HepG2 (cell line): ENCODE measurements around the gene EIF4EBP3. TPM values are rescaled to one million over a fixed set of nuclear protein-coding genes. Genes with fewer than 3 reads are reported as not detected.

Source experiments
- DR1 ChIP-seq: sonication (generic); formaldehyde crosslinking; IDR thresholded peaks from 2 replicates; pipeline ENCODE4 v1.8.0; 2021; ENCODE audit warnings: mild to moderate bottlenecking, missing genetic modification reagents, inconsistent platforms
- ELF4 ChIP-seq: sonication (generic); formaldehyde crosslinking; IDR thresholded peaks from 2 replicates; pipeline ENCODE4 v1.5.0; 2020; ENCODE audit warnings: missing genetic modification reagents, mild to moderate bottlenecking, moderate library complexity, borderline replicate concordance
- EP300 ChIP-seq, 3 experiments: sonication (generic) in 1 of 3; formaldehyde crosslinking in 1 of 3; IDR thresholded peaks; 2 replicates each; pipeline versions ENCODE4 v1.5.1 to v1.6.1; 2011 to 2020; ENCODE audit warnings: low read depth in 2 of 3, low read length in 2 of 3, borderline replicate concordance in 1 of 3, improper control_type of control experiment in 1 of 3, mild to moderate bottlenecking in 1 of 3, missing genetic modification reagents in 1 of 3, moderate library complexity in 1 of 3
- FOXK2 ChIP-seq: fragments of 450-650 bp; IDR thresholded peaks from 2 replicates; pipeline ENCODE4 v1.6.1; 2016
- FOXP4 ChIP-seq: sonication (generic); formaldehyde crosslinking; IDR thresholded peaks from 2 replicates; pipeline ENCODE4 v1.4.0; 2020; ENCODE audit warnings: missing genetic modification reagents
- FUBP1 ChIP-seq: sonication (generic); formaldehyde crosslinking; IDR thresholded peaks from 2 replicates; pipeline ENCODE4 v1.5.1; 2020; ENCODE audit warnings: missing genetic modification reagents, mild to moderate bottlenecking, borderline replicate concordance
- HES4 ChIP-seq: sonication (generic); formaldehyde crosslinking; IDR thresholded peaks from 2 replicates; pipeline ENCODE4 v1.9.0; 2021; ENCODE audit warnings: mild to moderate bottlenecking, missing genetic modification reagents, borderline replicate concordance
- HMGXB4 ChIP-seq, 2 experiments: sonication (generic) in 1 of 2; formaldehyde crosslinking in 1 of 2; IDR thresholded peaks; 2 replicates each; pipeline versions ENCODE4 v1.4.0 to v1.6.1; 2018 to 2020; ENCODE audit warnings: missing genetic modification reagents in 2 of 2, borderline replicate concordance in 1 of 2, low read depth in 1 of 2, mild to moderate bottlenecking in 1 of 2, missing biosample characterization in 1 of 2
- ISX ChIP-seq: sonication (generic); formaldehyde crosslinking; conservative IDR thresholded peaks from 2 replicates; pipeline ENCODE4 v1.5.0; 2020; ENCODE audit warnings: missing genetic modification reagents
- KLF11 ChIP-seq: IDR thresholded peaks from 2 replicates; pipeline ENCODE4 v1.6.1; 2016; ENCODE audit warnings: missing compliant biosample characterization
- NFKB2 ChIP-seq: sonication (generic); formaldehyde crosslinking; IDR thresholded peaks from 2 replicates; pipeline ENCODE4 v1.4.0; 2020; ENCODE audit warnings: missing genetic modification reagents, borderline replicate concordance
- PLRG1 ChIP-seq: fragments of 450-650 bp; conservative IDR thresholded peaks from 2 replicates; pipeline ENCODE4 v1.6.1; 2016
- SKI ChIP-seq: fragments of 450-650 bp; IDR thresholded peaks from one replicate; pipeline ENCODE4 v1.6.1; 2018; ENCODE audit warnings: mild to moderate bottlenecking; ENCODE audit not compliant: partially characterized antibody
- ZBTB46 ChIP-seq: sonication (generic); formaldehyde crosslinking; IDR thresholded peaks from 2 replicates; pipeline ENCODE4 v1.4.0; 2020; ENCODE audit warnings: mild to moderate bottlenecking, missing genetic modification reagents, borderline replicate concordance
- ZNF275 ChIP-seq: sonication (generic); formaldehyde crosslinking; IDR thresholded peaks from 2 replicates; pipeline ENCODE4 v1.8.0; 2022; ENCODE audit warnings: missing genetic modification reagents, mild to moderate bottlenecking, inconsistent platforms, borderline replicate concordance
- ZNF431 ChIP-seq: sonication (generic); formaldehyde crosslinking; IDR thresholded peaks from 2 replicates; pipeline ENCODE4 v1.9.0; 2022; ENCODE audit warnings: missing genetic modification reagents, low read depth, mild to moderate bottlenecking, borderline replicate concordance
- ZNF563 ChIP-seq: sonication (generic); formaldehyde crosslinking; IDR thresholded peaks from 2 replicates; pipeline ENCODE4 v1.8.0; 2022; ENCODE audit warnings: mild to moderate bottlenecking, moderate library complexity, missing genetic modification reagents
- ZSCAN31 ChIP-seq: sonication (generic); formaldehyde crosslinking; IDR thresholded peaks from 2 replicates; pipeline ENCODE4 v1.5.0; 2020; ENCODE audit warnings: low read depth, mild to moderate bottlenecking, missing genetic modification reagents
- polyA plus RNA-seq, 8 experiments: library from polyadenylated mRNA; depleted of rRNA in 3 of 8; stranded (reverse) in 7 of 8; unstranded in 1 of 8; fragments of >200 nt; fragmentation: Illumina TruSeq in 4 of 8; extraction: Trizol in 4 of 8; gene quantifications; 2 replicates each; pipeline versions ENCODE4 v1.2.1 to v1.2.3, GENCODE V29; 2011 to 2016; ENCODE audit warnings: low read depth in 4 of 8, missing spikeins in 1 of 8, mixed read lengths in 1 of 8; ENCODE audit not compliant: insufficient read depth in 1 of 8
- total RNA-seq, 5 experiments: library from RNA; depleted of rRNA; stranded (reverse); fragments of >200 nt; fragmentation: Illumina TruSeq; extraction: Trizol; gene quantifications; 2 replicates each; pipeline ENCODE4 v1.2.3, GENCODE V29; 2016; ENCODE audit warnings: low read depth in 1 of 5

The EIF4EBP3 gene
- total and polyA plus RNA-seq, 2 of the 13 experiments (the other 11 are each of a cell fraction or from before 2014, with no cell fraction given) = 0.61 to 1.7 TPM

- TF ChIP-seq ZNF275 (no peak), SKI (no peak), ZSCAN31 (no peak), EP300 (IDR thresholded peaks at IDR 0.05; ENCODE audit: low read depth in 2 of 2, low read length in 2 of 2) (peak in 1 of 2 experiments; percentile 40; a peak in 1 of 4 replicates), EP300 (CRISPR knock-in tag; IDR thresholded peaks at IDR 0.05; ENCODE audit: borderline replicate concordance) (no peak), KLF11 (CRISPR knock-in tag) (no peak), PLRG1 (no peak), HES4 (CRISPR knock-in tag) (peak; percentile 59; the same call in 1 of the 2 replicates), DR1 (CRISPR knock-in tag) (no peak), FUBP1 (peak; percentile 70; the same call in 1 of the 2 replicates), FOXK2 (no peak), NFKB2 (CRISPR knock-in tag) (no peak), ZNF563 (CRISPR knock-in tag) (peak; percentile 36; the same call in 1 of the 2 replicates), ELF4 (CRISPR knock-in tag) (no peak), ISX (CRISPR knock-in tag) (no peak), ZNF431 (CRISPR knock-in tag) (no peak), FOXP4 (CRISPR knock-in tag) (no peak), HMGXB4 (CRISPR knock-in tag; IDR thresholded peaks at IDR 0.05; ENCODE audit: borderline replicate concordance in 1 of 2, low read depth in 1 of 2) (peak in 1 of 2 experiments; percentile 42; a peak in 1 of 4 replicates), ZBTB46 (CRISPR knock-in tag) (no peak)
These were observed 483 bp upstream of the EIF4EBP3 start (continued) for GRCh38 chr5:140546851-140547507.
